ENCODE results near the gene CHI3L2. TPM values are rescaled to one million over a fixed set of nuclear protein-coding genes. Genes with fewer than 3 reads are reported as not detected.
"Not testable (repeated sequence)": the region's sequence is repeated elsewhere in the genome, so short reads cannot be mapped to it uniquely, and the experiment has no call there.

The CHI3L2 gene
- total RNA-seq, 1 donor from 2014 or later: not detected

DNA sequence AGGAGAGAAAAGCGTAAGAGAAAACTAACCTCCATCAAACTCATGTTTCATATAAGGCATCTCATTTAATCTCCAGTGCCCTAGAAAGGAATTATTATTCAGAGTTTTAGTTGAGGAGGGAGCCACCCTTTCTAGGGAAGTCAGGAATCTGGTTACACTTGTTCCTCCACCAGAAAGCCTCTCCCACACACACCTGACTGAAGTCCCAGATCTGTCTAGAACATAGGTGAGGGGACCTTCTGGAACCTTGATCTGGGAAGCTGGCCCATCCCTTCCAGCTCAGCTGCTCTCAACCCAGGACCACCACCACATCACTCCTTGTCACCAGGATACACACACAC is 25.2 kb upstream of the CHI3L2 start:
- no peak for DNase-seq (ENCODE audit: low read depth, low spot score)

DNA sequence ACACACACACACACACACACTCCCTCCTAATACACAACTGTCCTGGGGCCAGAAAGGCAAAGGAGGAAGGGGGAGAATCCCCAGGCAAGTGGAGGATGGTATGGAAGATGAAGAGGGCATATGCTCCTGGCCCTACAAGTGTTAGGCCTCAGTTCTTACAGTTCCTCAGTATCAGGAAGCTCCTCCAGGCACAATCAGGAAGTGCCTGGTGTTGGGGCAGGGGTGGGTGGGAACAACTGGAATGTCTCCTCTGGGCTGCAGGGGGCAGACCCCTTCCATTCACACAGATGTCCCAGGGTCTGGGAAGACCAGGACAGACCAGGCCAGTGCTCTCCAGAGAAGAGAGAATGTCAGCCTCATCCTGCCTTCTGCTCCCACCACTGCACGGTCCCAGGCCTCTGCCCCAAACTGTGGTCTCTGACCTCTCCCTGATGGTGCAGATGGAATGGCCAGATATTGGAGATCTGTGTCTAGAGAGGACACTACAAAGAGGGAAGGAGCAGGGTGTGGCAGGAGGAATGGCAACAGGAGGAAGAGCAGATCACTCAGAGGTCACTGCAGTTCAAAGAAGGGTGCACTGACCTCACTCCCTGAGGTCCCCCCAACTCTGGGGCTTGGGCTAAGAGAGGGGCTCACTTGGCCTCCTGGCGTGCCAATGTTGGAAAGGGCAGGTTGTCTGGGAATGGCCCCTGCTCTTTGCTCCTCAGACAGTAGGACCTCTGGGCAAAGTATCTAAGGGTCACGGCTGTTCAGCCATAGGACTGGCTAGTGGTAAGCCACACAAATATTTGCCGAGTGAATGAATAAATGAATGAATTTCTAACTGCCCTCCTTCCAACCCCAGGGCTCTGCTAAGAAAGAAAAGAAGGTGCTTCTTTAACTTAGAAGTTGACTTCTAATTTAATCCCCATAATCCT is 24.5 kb upstream of the CHI3L2 start:
- DNase-seq (ENCODE audit: low read depth, low spot score): no peak

GRCh38 chr1:111203681-111204200 is 23.8 kb upstream of the CHI3L2 start:
- DNase-seq (ENCODE audit: low read depth, low spot score): no peak

DNA sequence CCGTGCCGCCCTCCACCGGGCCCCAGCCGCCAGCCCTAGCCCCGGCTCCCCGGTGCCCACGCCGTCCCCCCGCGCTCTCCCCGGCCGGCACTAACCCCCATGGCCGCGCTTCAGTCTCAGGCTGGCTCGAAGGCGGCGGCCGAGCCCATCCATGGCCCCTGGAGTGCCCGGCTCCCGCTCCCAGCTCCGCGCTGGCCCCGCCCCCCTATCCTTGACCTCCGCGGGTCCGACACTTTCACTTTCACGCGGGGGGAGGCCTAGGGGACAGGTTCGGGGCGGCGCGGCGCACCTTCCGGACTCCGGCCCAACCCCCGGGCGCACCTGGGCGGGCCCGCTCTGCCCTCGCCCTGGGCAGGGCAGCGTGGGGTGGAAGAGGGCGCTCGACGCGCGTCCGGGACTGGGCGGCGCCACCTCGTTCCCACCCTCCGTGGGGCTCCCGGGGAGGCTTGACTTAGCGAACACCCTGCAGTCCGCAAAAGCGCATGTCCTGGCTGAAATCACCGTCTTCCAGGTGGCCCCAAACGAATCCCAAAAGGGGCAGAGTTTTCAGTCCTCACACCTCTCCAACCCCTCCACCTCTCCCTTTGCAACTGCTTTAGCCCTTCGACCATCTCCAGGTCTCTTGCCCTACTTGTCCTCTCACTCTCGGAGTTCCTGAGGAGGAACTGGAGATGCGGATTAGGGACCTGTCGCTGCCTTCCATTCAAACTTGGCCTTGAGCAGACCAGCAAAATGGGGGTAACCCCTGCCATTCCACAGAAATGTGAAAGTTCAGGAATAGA is 23.1 kb upstream of the CHI3L2 start:
- DNase-seq (ENCODE audit: low read depth, low spot score): no peak

GRCh38 chr1:111204983-111205713 is 22.4 kb upstream of the CHI3L2 start:
- DNase-seq (ENCODE audit: low read depth, low spot score): no peak

DNA sequence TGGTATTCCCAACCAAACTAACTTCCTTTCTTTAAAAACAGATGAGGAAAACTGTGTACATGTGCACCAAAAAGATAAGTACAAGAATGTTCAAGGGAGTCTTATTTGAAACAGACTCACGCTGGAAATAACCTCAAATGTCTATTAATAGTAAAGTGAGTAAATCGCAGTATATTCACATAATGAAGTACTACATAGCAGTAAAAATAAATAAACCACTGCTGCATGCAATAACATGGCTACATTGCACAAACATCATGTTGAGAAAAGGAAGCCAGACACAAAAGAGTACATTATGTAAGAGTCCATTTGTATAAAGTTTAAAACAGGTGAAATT is 21.8 kb upstream of the CHI3L2 start:
- DNase-seq (ENCODE audit: low read depth, low spot score): no peak

DNA sequence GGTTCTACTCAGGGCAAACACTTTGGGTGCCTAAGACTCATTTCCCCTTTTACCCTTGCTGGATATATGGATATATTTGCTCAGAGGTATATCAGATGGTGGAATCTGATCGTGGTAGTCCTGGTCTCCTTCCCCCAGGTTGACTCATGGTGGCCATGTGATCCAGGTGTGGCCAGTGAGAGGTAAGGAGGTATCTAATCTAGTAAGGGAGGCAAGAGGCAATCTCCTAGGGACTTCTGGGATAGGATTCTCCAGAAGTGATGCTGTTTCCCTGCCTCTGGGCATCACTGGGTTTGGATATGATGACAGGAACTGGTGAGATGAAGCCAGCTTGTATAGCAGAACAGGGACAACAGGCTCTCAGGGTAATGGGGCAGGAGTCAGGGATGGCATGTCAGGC is 18.6 kb upstream of the CHI3L2 start:
- DNase-seq (ENCODE audit: low read depth, low spot score): no peak

DNA sequence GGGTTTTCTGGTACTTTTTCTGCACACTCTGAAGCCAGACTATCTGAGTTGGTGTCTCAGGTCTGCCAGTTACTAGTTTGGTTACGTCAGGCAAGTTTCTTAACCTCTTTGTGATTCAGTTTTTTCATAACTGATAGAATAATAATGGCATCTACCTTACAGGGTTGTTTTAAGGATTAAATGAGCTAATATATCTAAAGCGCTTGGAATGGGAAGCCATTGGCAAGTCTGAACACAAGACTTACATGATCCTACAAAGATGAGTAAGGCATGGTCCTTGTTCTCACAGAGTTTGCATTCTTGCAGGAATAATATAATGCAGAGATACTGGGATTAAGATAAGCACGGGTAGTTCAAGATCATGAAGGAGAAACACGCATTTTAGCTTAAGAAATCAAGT is 17.9 kb upstream of the CHI3L2 start:
- DNase-seq (ENCODE audit: low read depth, low spot score): no peak

DNA sequence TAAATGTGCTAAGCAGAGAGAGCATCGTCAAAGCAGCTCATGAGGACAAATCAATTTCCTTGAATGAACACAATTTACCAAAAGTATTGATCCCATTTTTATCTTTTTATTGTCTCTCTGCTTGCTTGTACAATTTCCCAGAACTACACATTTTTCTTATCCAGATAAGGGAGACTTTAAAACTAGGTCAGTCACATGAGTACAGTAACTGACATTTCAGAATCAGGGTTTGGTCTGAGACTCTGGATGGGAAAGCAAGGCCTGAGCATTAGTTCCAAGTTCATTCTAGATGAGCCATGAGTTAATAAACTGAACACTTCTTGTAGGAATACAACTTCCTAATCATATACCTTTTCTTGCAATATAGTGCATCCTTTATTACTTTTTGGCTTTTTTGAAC is 15.6 kb upstream of the CHI3L2 start:
- no peak for DNase-seq (ENCODE audit: low read depth, low spot score)

DNA sequence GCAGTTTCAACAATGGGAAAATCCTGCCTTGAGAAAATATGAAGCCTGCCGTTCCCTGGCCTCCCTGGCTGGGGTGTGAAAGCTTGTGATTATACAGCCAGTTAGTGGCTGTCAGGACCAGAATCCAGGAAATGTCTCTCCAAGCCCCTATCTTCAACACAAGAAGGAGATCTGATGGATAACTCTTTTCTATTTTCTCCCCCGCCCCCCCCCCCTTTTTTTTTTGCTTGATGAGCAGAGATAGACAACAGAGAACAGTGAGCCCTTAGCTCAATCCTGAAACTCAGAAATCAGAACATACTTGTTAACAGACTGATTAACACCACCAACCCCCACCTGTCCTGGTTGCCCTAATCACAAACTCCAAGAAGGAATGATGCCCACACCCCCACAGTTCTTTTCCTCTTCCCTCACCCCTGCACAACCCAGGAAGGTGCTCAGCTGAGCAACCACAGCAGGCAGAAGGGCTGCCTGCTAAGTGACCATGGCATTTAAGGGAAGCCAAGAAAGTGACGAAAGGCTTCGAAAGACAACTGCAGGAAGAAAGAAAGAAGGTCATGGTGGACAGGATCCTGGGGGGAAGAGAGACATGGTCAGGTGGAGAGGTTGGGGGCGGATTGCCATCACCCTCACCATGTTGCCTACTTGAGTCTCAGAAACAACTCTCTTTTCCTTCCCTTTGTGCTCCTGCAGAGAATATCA is 14.7 kb upstream of the CHI3L2 start:
- no peak for DNase-seq (ENCODE audit: low read depth, low spot score)

- DNase-seq (ENCODE audit: low read depth, low spot score): no peak
Measured at GRCh38 chr1:111213412-111213811, 14.1 kb upstream of the CHI3L2 start.

DNA sequence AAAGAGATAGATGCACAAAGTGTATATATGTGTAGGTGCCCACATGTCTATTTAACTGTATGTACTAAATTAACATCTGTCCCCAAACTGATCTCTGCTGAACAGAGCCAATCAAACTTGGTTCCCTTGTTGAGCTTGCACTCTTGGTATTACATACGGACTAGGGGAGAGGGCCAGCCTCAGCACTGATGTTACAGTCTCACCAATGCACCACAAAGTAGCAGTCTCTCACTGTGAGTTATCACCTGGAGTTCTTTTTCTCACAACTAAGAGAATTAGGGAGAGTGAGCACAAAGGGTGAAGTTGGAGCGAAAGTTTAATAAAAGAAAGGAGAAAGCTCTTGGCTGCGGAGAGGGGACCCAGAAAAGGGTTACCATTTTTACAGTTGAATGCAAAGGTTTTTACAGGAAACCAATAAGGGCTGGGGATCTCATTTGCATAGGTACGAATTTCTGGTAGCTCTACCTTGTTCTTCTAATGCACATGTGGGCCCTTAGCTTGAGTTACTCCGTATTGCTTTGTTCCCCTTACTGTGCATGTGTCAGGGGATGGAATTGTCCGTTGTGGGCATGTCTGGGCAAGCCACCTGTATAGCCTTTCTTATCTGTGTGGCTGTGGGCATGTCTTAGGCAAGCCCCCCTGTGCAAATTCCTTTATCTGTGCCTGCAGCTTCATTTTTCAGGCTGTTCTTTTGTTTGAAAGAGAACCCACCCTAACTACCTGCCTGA is 13.3 kb upstream of the CHI3L2 start:
- no peak for DNase-seq (ENCODE audit: low read depth, low spot score)

DNA sequence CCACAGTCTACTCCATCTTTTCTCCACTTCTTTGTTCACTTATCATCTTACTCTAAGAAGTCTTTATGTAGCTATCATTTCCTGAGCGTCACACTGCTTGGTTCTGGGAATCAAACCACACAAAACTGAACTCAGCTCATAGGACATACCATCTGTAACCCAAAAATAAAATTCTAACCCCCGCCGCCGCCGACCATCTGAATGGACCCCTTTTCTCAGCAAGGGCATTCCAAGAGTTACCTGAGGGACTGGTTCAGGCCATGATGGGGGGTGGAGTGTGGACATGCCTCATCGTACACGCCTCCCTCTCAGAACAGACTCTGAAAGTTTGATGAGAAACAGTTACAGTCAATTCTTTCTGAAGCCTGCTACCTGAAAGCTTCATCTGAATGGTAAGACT is 12.6 kb upstream of the CHI3L2 start:
- DNase-seq (ENCODE audit: low read depth, low spot score): no peak

DNA sequence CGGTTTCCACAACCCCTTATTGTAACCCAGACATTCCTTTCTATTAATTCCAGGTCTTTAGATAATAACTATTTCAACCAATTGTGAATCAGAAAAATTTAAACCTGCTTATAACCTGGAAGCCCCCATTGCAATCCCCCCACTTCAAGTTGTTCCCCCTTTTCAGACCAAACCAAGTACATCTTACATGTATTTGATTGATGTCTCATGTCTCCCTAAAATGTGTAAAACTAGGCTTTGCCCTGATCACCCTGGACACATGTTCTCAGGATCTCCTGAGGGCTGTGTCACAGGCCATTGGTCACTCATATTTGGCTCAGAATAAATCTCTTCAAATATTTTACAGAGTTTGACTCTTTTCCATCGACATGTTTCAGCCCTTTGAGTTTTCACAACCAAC is 12.2 kb upstream of the CHI3L2 start:
- not testable (repeated sequence) for DNase-seq (ENCODE audit: low read depth, low spot score)

GRCh38 chr1:111216751-111217150 is 10.8 kb upstream of the CHI3L2 start:
- no peak for DNase-seq (ENCODE audit: low read depth, low spot score)

- no peak for DNase-seq (ENCODE audit: low read depth, low spot score)
Measured at GRCh38 chr1:111217183-111217910, 10.2 kb upstream of the CHI3L2 start.

DNA sequence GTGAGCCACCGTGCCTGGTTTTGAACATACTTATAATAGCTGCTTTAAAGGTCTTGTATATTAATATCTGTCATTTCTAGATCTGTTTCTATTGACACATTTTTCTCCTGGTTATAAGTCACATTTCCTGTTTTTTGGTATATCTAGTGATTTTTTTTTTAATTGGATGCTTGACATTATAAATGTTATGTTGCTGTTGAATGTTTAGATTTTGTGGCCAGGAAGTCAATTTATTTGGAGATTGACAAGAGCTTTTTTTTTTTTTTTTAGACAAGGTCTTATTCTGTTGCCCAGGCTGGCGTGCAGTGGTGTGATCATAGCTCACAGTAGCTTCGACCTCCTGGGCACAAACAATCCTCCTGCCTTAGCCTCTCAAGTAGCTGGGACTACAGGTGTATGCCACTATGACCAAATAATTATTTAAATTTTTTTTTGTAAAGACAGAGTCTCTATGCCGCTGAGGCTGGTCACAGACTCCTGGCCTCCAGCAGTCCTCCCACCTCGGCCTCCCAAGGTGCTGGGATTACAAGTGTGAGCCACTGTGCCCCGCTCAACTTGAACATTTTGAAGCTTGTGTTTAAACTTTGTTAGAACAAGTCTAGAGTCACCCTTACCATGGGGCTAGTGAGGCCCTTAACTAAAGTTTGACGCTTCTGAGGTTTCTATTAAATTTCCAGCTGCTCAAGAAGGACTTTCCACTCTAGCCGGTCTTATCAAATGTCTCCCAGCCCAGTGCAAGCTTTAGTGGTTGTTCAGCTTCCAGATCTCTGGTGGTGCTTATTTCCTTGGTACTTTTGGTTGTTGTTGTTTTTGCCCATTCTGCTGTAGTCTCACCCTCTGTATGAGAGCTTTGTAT is 8.6 kb upstream of the CHI3L2 start:
- no peak for DNase-seq (ENCODE audit: low read depth, low spot score)

- DNase-seq (ENCODE audit: low read depth, low spot score): no peak
Measured at GRCh38 chr1:111219557-111220286, 7.8 kb upstream of the CHI3L2 start.
